WTC11 (cell line): ENCODE data around the gene TLE6. TPM values are rescaled to one million over a fixed set of nuclear protein-coding genes. Genes with fewer than 3 reads are reported as not detected.
A peak's percentile ranks its signal among the peaks of the same experiment; 100 is the strongest.

Experiments used
- ATAC-seq: fragments of 200-7000 bp; cut with Tn5 transposase; 2 replicates; pipeline ENCODE4 v1.10.0; 2021; ENCODE audit warnings: mild to moderate bottlenecking, moderate library complexity
- Bru-seq: library from RNA; stranded (reverse); fragments of 400-500 nt; gene quantifications from one replicate; lab custom pipeline; 2021; lab: Mats Ljungman, UMichigan
- CTCF ChIA-PET: fragments of 300-600 bp; sonication (Branson Sonifier 250); formaldehyde crosslinking; loops from one replicate; lab custom pipeline; 2021; ENCODE audit warnings: antibody characterized with exemption; lab: Charles Lee
- POLR2A ChIA-PET: fragments of 350-600 bp; sonication (Branson Sonifier 250); formaldehyde crosslinking; loops from one replicate; lab custom pipeline; 2021; ENCODE audit warnings: antibody characterized with exemption; lab: Charles Lee
- DNase-seq: peaks from one replicate; pipeline ENCODE4 v3.0.0; 2021; ENCODE audit warnings: low spot score
- H3K27ac Mint-ChIP-seq: 2 replicates; pipeline ENCODE4 v1.8.0; 2021; ENCODE audit warnings: mixed read lengths
- H3K27me3 Mint-ChIP-seq: 2 replicates; pipeline ENCODE4 v1.8.0; 2021; ENCODE audit warnings: low read depth, mild to moderate bottlenecking, moderate library complexity, mixed read lengths
- H3K36me3 Mint-ChIP-seq: 2 replicates; pipeline ENCODE4 v1.8.0; 2021; ENCODE audit warnings: mixed read lengths
- H3K4me1 Mint-ChIP-seq: 2 replicates; pipeline ENCODE4 v1.8.0; 2022; ENCODE audit warnings: mixed read lengths
- H3K4me3 Mint-ChIP-seq: 2 replicates; pipeline ENCODE4 v1.8.0; 2021; ENCODE audit warnings: mild to moderate bottlenecking, moderate library complexity, mixed read lengths
- H3K9me3 Mint-ChIP-seq: 2 replicates; pipeline ENCODE4 v1.8.0; 2021; ENCODE audit warnings: mixed read lengths
- ATF1 ChIP-seq: sonication (generic); formaldehyde crosslinking; IDR thresholded peaks from 2 replicates; pipeline ENCODE4 v1.8.1; 2023; ENCODE audit warnings: mild to moderate bottlenecking, moderate library complexity, missing genetic modification reagents
- ATF6 ChIP-seq: sonication (generic); formaldehyde crosslinking; IDR thresholded peaks from 2 replicates; pipeline ENCODE4 v1.8.1; 2023; ENCODE audit warnings: mild to moderate bottlenecking, missing genetic modification reagents
- CBFB ChIP-seq: sonication (generic); formaldehyde crosslinking; IDR thresholded peaks from 2 replicates; pipeline ENCODE4 v1.8.1; 2022; ENCODE audit warnings: mild to moderate bottlenecking, low read depth, missing genetic modification reagents
- CREB1 ChIP-seq: sonication (generic); formaldehyde crosslinking; IDR thresholded peaks from 2 replicates; pipeline ENCODE4 v1.8.0; 2023; ENCODE audit warnings: mild to moderate bottlenecking, missing genetic modification reagents
- CTCF ChIP-seq: fragments of 200-600 bp; IDR thresholded peaks from 2 replicates; pipeline ENCODE4 v1.8.0; 2022; ENCODE audit warnings: antibody characterized with exemption
- ELF4 ChIP-seq: sonication (generic); formaldehyde crosslinking; IDR thresholded peaks from 2 replicates; pipeline ENCODE4 v1.8.1; 2022; ENCODE audit warnings: low read depth, mild to moderate bottlenecking, moderate library complexity, missing genetic modification reagents
- ERG ChIP-seq: fragments of 250-450 bp; sonication (Bioruptor Pico); IDR thresholded peaks from 2 replicates; pipeline ENCODE4 v1.8.0; 2021; ENCODE audit warnings: mild to moderate bottlenecking
- ETV6 ChIP-seq: sonication (generic); formaldehyde crosslinking; IDR thresholded peaks from 2 replicates; pipeline ENCODE4 v1.8.1; 2022; ENCODE audit warnings: mild to moderate bottlenecking, missing genetic modification reagents
- FOXK1 ChIP-seq: sonication (generic); formaldehyde crosslinking; IDR thresholded peaks from 2 replicates; pipeline ENCODE4 v1.8.0; 2022; ENCODE audit warnings: mild to moderate bottlenecking, moderate library complexity, missing genetic modification reagents
- HMGA2 ChIP-seq: fragments of 250-450 bp; sonication (Bioruptor Pico); IDR thresholded peaks from 2 replicates; pipeline ENCODE4 v1.4.0; 2021; ENCODE audit warnings: mild to moderate bottlenecking, moderate library complexity
- JAZF1 ChIP-seq: fragments of 250-450 bp; sonication (Bioruptor Pico); IDR thresholded peaks from 2 replicates; pipeline ENCODE4 v1.9.0; 2021; ENCODE audit warnings: moderate library complexity, mild to moderate bottlenecking, inconsistent platforms
- MYBL2 ChIP-seq: sonication (generic); formaldehyde crosslinking; IDR thresholded peaks from 2 replicates; pipeline ENCODE4 v1.8.1; 2023; ENCODE audit warnings: mild to moderate bottlenecking, moderate library complexity, missing genetic modification reagents
- NFYB ChIP-seq: sonication (generic); formaldehyde crosslinking; conservative IDR thresholded peaks from 2 replicates; pipeline ENCODE4 v1.8.0; 2022; ENCODE audit warnings: low read depth, missing genetic modification reagents
- OVOL2 ChIP-seq: fragments of 250-450 bp; sonication (Bioruptor Pico); IDR thresholded peaks from 2 replicates; pipeline ENCODE4 v1.9.0; 2021; ENCODE audit warnings: mild to moderate bottlenecking, borderline replicate concordance
- PREB ChIP-seq: sonication (generic); formaldehyde crosslinking; IDR thresholded peaks from 2 replicates; pipeline ENCODE4 v1.8.1; 2022; ENCODE audit warnings: mild to moderate bottlenecking, missing genetic modification reagents, moderate library complexity, borderline replicate concordance
- PRRX2 ChIP-seq: fragments of 250-450 bp; sonication (Bioruptor Pico); IDR thresholded peaks from 2 replicates; pipeline ENCODE4 v1.8.0; 2021; ENCODE audit warnings: mild to moderate bottlenecking
- RORB ChIP-seq: fragments of 250-450 bp; sonication (Bioruptor Pico); IDR thresholded peaks from 2 replicates; pipeline ENCODE4 v1.9.0; 2021; ENCODE audit warnings: mild to moderate bottlenecking
- SMAD3 ChIP-seq: sonication (generic); formaldehyde crosslinking; IDR thresholded peaks from 2 replicates; pipeline ENCODE4 v1.8.0; 2022; ENCODE audit warnings: missing genetic modification reagents, mild to moderate bottlenecking, borderline replicate concordance
- SMAD4 ChIP-seq: sonication (generic); formaldehyde crosslinking; IDR thresholded peaks from 2 replicates; pipeline ENCODE4 v1.8.0; 2022; ENCODE audit warnings: mild to moderate bottlenecking, missing genetic modification reagents
- SP1 ChIP-seq: sonication (generic); formaldehyde crosslinking; conservative IDR thresholded peaks from 2 replicates; pipeline ENCODE4 v1.8.1; 2022; ENCODE audit warnings: missing genetic modification reagents
- TEAD4 ChIP-seq: sonication (generic); formaldehyde crosslinking; IDR thresholded peaks from 2 replicates; pipeline ENCODE4 v1.8.0; 2022; ENCODE audit warnings: mild to moderate bottlenecking, missing genetic modification reagents
- TP53 ChIP-seq: sonication (generic); formaldehyde crosslinking; IDR thresholded peaks from 2 replicates; pipeline ENCODE4 v1.8.1; 2023; ENCODE audit warnings: mild to moderate bottlenecking, missing genetic modification reagents
- ZNF232 ChIP-seq: sonication (generic); formaldehyde crosslinking; IDR thresholded peaks from 2 replicates; pipeline ENCODE4 v1.8.0; 2022; ENCODE audit warnings: mild to moderate bottlenecking, missing genetic modification reagents
- ZNF263 ChIP-seq: sonication (generic); formaldehyde crosslinking; IDR thresholded peaks from 2 replicates; pipeline ENCODE4 v1.8.1; 2022; ENCODE audit warnings: low read depth, mild to moderate bottlenecking, moderate library complexity, missing genetic modification reagents
- ZNF317 ChIP-seq: sonication (generic); formaldehyde crosslinking; IDR thresholded peaks from 2 replicates; pipeline ENCODE4 v1.8.1; 2023; ENCODE audit warnings: low read depth, mild to moderate bottlenecking, moderate library complexity, missing genetic modification reagents, borderline replicate concordance
- ZNF416 ChIP-seq: fragments of 250-450 bp; sonication (Bioruptor Pico); IDR thresholded peaks from 2 replicates; pipeline ENCODE4 v1.9.0; 2021; ENCODE audit warnings: mild to moderate bottlenecking, inconsistent platforms
- ZNF423 ChIP-seq: fragments of 250-450 bp; sonication (Bioruptor Pico); IDR thresholded peaks from 2 replicates; pipeline ENCODE4 v2.1.2; 2022; ENCODE audit warnings: mild to moderate bottlenecking, moderate library complexity
- ZNF532 ChIP-seq: fragments of 250-450 bp; sonication (Bioruptor Pico); IDR thresholded peaks from 2 replicates; pipeline ENCODE4 v1.9.0; 2021; ENCODE audit warnings: mild to moderate bottlenecking, borderline replicate concordance
- ZNF671 ChIP-seq: fragments of 250-450 bp; sonication (Bioruptor Pico); IDR thresholded peaks from 2 replicates; pipeline ENCODE4 v1.8.0; 2021; ENCODE audit warnings: mild to moderate bottlenecking
- long read RNA-seq, 3 experiments: library from RNA in 1 of 3; library from capped mRNA in 1 of 3; library from polyadenylated mRNA in 1 of 3; unstranded in 2 of 3; stranded (forward) in 1 of 3; transcript quantifications; one replicate each; pipeline ENCODE4 v2.0.0, GENCODE V29; 2021
- total RNA-seq: library from RNA; stranded (reverse); gene quantifications from 3 replicates; pipeline ENCODE4 v1.2.3, GENCODE V29; 2021

The TLE6 gene
- total RNA-seq (2.5 to 3.3 TPM (median 3.1 TPM) in 3 replicates), Bru-seq, nascent RNA (percentile 16 among the genes with signal in this experiment)
- long read RNA-seq, experiment 1, partial matches to known transcripts = 1 of 2 reads
- long read RNA-seq, experiment 1, other reads (novel, unspliced or antisense) = 0 of 2 reads
- long read RNA-seq, experiment 2 = 0 reads
- long read RNA-seq, experiment 3 = 0 reads

- H3K36me3 Mint-ChIP-seq = no peaks in the 10 kb centered on the region
- H3K4me1 Mint-ChIP-seq = peaks cover 27% of the 10 kb centered on the region
- DNase-seq (peak; percentile 99), ATAC-seq (peak; percentile 86)
- peaks cover 59% of the 10 kb centered on the region for H3K27me3 Mint-ChIP-seq
- no peaks in the 10 kb centered on the region for H3K9me3 Mint-ChIP-seq
- CTCF ChIA-PET = interaction anchor here (0.6 to 3.7 kb wide), 17 partner anchors 12 to 299 kb away, joined by 3 to 25 read pairs (median 3); no protein-coding TSS in a partner anchor
- H3K4me3 Mint-ChIP-seq = peak within 1 kb of the TSS; percentile 71
- H3K27ac Mint-ChIP-seq = no peak within 1 kb of the TSS
- POLR2A ChIA-PET = interaction anchor here (1.5 to 1.8 kb wide), 2 partner anchors 48 to 58 kb away, joined by 5 to 7 read pairs; no protein-coding TSS in a partner anchor
- TF ChIP-seq ZNF317 (no peak), CTCF (no peak), RORB (no peak), FOXK1 (CRISPR knock-in tag) (peak; percentile 58; the same call in 1 of the 2 replicates), ERG (no peak), ATF1 (CRISPR knock-in tag) (no peak), NFYB (CRISPR knock-in tag) (peak; percentile 88), ZNF671 (no peak), ZNF532 (no peak), CBFB (CRISPR knock-in tag) (no peak), CREB1 (no peak), HMGA2 (CRISPR knock-in tag) (no peak), SMAD3 (no peak), PREB (no peak), OVOL2 (CRISPR knock-in tag) (no peak), ELF4 (CRISPR knock-in tag) (no peak), SP1 (peak; percentile 98), JAZF1 (CRISPR knock-in tag) (no peak), ZNF416 (CRISPR knock-in tag) (no peak), SMAD4 (no peak), ZNF232 (no peak), ZNF263 (no peak), ATF6 (CRISPR knock-in tag) (no peak), ZNF423 (no peak), MYBL2 (CRISPR knock-in tag) (no peak), PRRX2 (CRISPR knock-in tag) (no peak), TP53 (no peak), TEAD4 (CRISPR knock-in tag) (no peak), ETV6 (CRISPR knock-in tag) (no peak)
Measured at GRCh38 chr19:2977001-2977745, at the start of gene TLE6. TLE6 (plus strand) TSS chr19:2977564; CDS start chr19:2978234, 670 bp downstream.
